SK-N-MC (cell line): ENCODE results near the gene MOV10L1.

Experiments
- EZH2 ChIP-seq: fragments of 200-600 bp; sonication (generic); IDR thresholded peaks from one replicate; pipeline ENCODE4 v1.6.1; 2017; ENCODE audit warnings: antibody characterized with exemption
- POLR2AphosphoS5 ChIP-seq: IDR thresholded peaks from 2 replicates; pipeline ENCODE4 v1.6.1; 2012; ENCODE audit warnings: mild to moderate bottlenecking, low read depth, low read length, borderline replicate concordance

- TF ChIP-seq POLR2AphosphoS5 (no peak), EZH2 (no peak)
Measured at GRCh38 chr22:50089682-50090411, at the start of gene MOV10L1.
